Upper lobe of left lung (tissue), 6 donors: Measurements from ENCODE around the gene EPHB2. TPM values are rescaled to one million over a fixed set of nuclear protein-coding genes. Genes with fewer than 3 reads are reported as not detected.

Experiments
- ATAC-seq, 2 donors: fragments of 200-7000 bp; cut with Tn5 transposase; one replicate each; pipeline ENCODE4 v1.9.1; 2022; ENCODE audit warnings: mild to moderate bottlenecking in 2 of 2, moderate library complexity in 2 of 2; ENCODE audit not compliant: low FRiP score in 2 of 2
- DNase-seq, 2 donors: peaks; one replicate each; pipeline ENCODE4 v3.0.0-alpha.2; 2019 to 2020
- H3K27ac ChIP-seq, 4 donors: fragments of 200-600 bp; sonication (generic); one replicate each; pipeline ENCODE4 v1.5.1; 2016 to 2019
- H3K27me3 ChIP-seq, 4 donors: fragments of 200-600 bp; sonication (generic); one replicate each; pipeline ENCODE4 v1.5.1; 2017 to 2019
- H3K36me3 ChIP-seq, 4 donors: fragments of 200-600 bp; sonication (generic); one replicate each; pipeline ENCODE4 v1.5.1; 2016 to 2019
- H3K4me1 ChIP-seq, 4 donors: fragments of 200-600 bp; sonication (generic); one replicate each; pipeline ENCODE4 v1.5.1; 2018 to 2019
- H3K4me3 ChIP-seq, 4 donors: fragments of 200-600 bp; sonication (generic); one replicate each; pipeline ENCODE4 v1.5.1; 2017 to 2019; ENCODE audit warnings: mild to moderate bottlenecking in 2 of 4, moderate library complexity in 1 of 4
- H3K9me3 ChIP-seq, 4 donors: fragments of 200-600 bp; sonication (generic); one replicate each; pipeline ENCODE4 v1.5.1; 2018 to 2019
- EP300 ChIP-seq, 4 donors: sonication (generic); formaldehyde crosslinking; IDR thresholded peaks; one replicate each; pipeline ENCODE4 v1.5.1; 2017; ENCODE audit warnings: antibody characterized with exemption in 4 of 4, control low read depth in 2 of 4
- POLR2A ChIP-seq, 4 donors: fragments of 450-650 bp; IDR thresholded peaks; one replicate each; pipeline ENCODE4 v1.5.1; 2016 to 2017; ENCODE audit warnings: antibody characterized with exemption in 4 of 4, mild to moderate bottlenecking in 2 of 4
- POLR2AphosphoS5 ChIP-seq, 2 donors: sonication (generic); formaldehyde crosslinking; IDR thresholded peaks; one replicate each; pipeline ENCODE4 v1.5.1; 2017; ENCODE audit warnings: antibody characterized with exemption in 2 of 2
- WGBS, 2 donors: methylation state at CpG; one replicate each; pipeline ENCODE4 v1.1.5; 2017 to 2018; 5-methylcytosine and 5-hydroxymethylcytosine counted together
- total RNA-seq, 6 donors: library from RNA; depleted of rRNA in 4 of 6; stranded (reverse); fragments of >200 nt in 4 of 6; gene quantifications; one replicate each; pipeline versions ENCODE4 v1.1.0 to v1.2.1, GENCODE V29; 2016 to 2021
- TF ChIP-seq, protein P1 (sequence below), 6 experiments: fragments of 450-650 bp in 4 of 6; fragments of 200-600 bp in 2 of 6; sonication (generic) in 2 of 6; IDR thresholded peaks; one replicate each; pipeline ENCODE4 v1.5.1; 2016 to 2019; ENCODE audit warnings: antibody characterized with exemption in 6 of 6
- donor health status: DM: no; HTN: no; CAD: no; lungs with moderate emphysema.
- donor health status: DM: no; HTN: yes; CAD: no; lungs with severe emphysema.

The EPHB2 gene
- total RNA-seq, 6 donors from 2014 or later: 1.0 to 8.8 (median 5.6) TPM

DNA sequence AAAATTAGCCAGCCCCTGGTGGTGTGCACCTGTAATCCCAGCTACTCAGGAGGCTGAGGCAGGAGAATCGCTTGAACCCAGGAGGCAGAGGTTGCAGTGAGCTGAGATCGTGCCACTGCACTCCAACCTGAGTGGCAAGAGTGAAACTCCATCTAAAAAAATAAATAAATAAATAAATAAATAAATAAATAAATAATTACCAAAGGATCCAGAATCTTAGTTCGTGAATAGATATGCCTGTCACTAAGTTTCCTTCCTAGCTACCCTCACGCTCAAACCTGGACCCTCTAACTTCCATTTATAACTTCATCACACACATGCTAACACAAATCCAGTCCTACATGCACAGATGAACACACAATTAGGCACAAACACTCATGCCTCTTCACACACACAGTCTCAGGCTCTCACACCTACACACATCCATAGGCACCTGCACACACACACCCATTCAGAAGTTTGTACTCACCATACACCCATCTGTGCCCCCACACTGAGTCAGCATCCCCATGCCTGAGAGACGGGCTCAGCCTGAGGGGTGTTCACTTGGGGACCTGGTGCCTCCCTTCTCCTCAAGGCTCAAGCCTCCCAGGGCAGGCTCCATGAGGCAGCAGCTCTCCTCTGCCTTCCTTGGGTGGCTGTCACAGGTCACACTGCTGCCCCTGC, 200.5 kb downstream of the EPHB2 start:
- TF ChIP-seq EP300 (IDR thresholded peaks at IDR 0.05): no peak
- H3K9me3 ChIP-seq: no peaks in the 10 kb centered on the region
- H3K4me1 ChIP-seq: no peaks in the 10 kb centered on the region
- no peak overlapping the region for H3K4me3 ChIP-seq
- no peak overlapping the region for H3K27ac ChIP-seq
- DNase-seq: no peak
- WGBS, 2 donors: 89 to 93% methylated on average over 5 of the region's 5 CpGs
- ATAC-seq: no peak
- H3K36me3 ChIP-seq: no peaks in the 10 kb centered on the region
- no peaks in the 10 kb centered on the region for H3K27me3 ChIP-seq

DNA sequence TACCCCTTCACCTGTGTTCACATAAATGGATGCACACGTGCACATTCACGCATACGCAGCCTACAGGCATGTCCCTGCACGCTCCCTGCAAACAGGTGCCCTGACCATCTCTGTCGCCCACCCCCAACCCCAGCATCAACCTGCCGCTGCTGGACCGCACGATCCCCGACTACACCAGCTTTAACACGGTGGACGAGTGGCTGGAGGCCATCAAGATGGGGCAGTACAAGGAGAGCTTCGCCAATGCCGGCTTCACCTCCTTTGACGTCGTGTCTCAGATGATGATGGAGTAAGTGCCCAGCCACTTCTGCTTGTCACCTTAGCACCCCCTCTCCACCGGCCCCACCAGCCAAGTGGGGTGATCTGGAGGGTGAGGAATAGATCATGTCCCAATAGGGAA, 201.7 kb downstream of the EPHB2 start:
- no peaks in the 10 kb centered on the region for H3K36me3 ChIP-seq
- DNase-seq (no peak), ATAC-seq (no peak)
- WGBS, 2 donors: 85 to 88% methylated on average over 16 of the region's 16 CpGs
- H3K27ac ChIP-seq: no peak overlapping the region
- H3K27me3 ChIP-seq: no peaks in the 10 kb centered on the region
- H3K9me3 ChIP-seq: no peaks in the 10 kb centered on the region
- no peaks in the 10 kb centered on the region for H3K4me1 ChIP-seq
- no peak overlapping the region for H3K4me3 ChIP-seq
- TF ChIP-seq POLR2A (IDR thresholded peaks at IDR 0.05) (no peak), POLR2AphosphoS5 (IDR thresholded peaks at IDR 0.05) (no peak), EP300 (IDR thresholded peaks at IDR 0.05) (no peak)
- TF ChIP-seq, protein P1, sequence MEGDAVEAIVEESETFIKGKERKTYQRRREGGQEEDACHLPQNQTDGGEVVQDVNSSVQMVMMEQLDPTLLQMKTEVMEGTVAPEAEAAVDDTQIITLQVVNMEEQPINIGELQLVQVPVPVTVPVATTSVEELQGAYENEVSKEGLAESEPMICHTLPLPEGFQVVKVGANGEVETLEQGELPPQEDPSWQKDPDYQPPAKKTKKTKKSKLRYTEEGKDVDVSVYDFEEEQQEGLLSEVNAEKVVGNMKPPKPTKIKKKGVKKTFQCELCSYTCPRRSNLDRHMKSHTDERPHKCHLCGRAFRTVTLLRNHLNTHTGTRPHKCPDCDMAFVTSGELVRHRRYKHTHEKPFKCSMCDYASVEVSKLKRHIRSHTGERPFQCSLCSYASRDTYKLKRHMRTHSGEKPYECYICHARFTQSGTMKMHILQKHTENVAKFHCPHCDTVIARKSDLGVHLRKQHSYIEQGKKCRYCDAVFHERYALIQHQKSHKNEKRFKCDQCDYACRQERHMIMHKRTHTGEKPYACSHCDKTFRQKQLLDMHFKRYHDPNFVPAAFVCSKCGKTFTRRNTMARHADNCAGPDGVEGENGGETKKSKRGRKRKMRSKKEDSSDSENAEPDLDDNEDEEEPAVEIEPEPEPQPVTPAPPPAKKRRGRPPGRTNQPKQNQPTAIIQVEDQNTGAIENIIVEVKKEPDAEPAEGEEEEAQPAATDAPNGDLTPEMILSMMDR (IDR thresholded peaks at IDR 0.05): no peak

DNA sequence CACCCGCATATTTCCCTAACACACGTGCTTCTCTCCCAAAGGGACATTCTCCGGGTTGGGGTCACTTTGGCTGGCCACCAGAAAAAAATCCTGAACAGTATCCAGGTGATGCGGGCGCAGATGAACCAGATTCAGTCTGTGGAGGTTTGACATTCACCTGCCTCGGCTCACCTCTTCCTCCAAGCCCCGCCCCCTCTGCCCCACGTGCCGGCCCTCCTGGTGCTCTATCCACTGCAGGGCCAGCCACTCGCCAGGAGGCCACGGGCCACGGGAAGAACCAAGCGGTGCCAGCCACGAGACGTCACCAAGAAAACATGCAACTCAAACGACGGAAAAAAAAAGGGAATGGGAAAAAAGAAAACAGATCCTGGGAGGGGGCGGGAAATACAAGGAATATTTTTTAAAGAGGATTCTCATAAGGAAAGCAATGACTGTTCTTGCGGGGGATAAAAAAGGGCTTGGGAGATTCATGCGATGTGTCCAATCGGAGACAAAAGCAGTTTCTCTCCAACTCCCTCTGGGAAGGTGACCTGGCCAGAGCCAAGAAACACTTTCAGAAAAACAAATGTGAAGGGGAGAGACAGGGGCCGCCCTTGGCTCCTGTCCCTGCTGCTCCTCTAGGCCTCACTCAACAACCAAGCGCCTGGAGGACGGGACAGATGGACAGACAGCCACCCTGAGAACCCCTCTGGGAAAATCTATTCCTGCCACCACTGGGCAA, 202.9 kb downstream of the EPHB2 start:
- Histone ChIP-seq H3K4me1 (no peaks in the 10 kb centered on the region), H3K36me3 (no peaks in the 10 kb centered on the region), H3K9me3 (no peaks in the 10 kb centered on the region), H3K27me3 (no peaks in the 10 kb centered on the region), H3K4me3 (no peak overlapping the region), H3K27ac (no peak overlapping the region)
- ATAC-seq (no peak), DNase-seq (peak in 1 of 2 donors; percentile 69)
- WGBS, 2 donors: 80 to 83% methylated on average over 22 to 24 of the region's 24 CpGs
- no peak for TF ChIP-seq POLR2A (IDR thresholded peaks at IDR 0.05)
- TF ChIP-seq, protein P1 (IDR thresholded peaks at IDR 0.05): no peak
- TF ChIP-seq POLR2AphosphoS5 (IDR thresholded peaks at IDR 0.05): no peak
- TF ChIP-seq EP300 (IDR thresholded peaks at IDR 0.05): no peak

DNA sequence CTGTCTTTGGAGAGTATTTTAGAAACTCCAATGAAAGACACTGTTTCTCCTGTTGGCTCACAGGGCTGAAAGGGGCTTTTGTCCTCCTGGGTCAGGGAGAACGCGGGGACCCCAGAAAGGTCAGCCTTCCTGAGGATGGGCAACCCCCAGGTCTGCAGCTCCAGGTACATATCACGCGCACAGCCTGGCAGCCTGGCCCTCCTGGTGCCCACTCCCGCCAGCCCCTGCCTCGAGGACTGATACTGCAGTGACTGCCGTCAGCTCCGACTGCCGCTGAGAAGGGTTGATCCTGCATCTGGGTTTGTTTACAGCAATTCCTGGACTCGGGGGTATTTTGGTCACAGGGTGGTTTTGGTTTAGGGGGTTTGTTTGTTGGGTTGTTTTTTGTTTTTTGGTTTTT, 203.5 kb downstream of the EPHB2 start:
- DNase-seq (peak in 1 of 2 donors; percentile 66), ATAC-seq (no peak)
- Histone ChIP-seq H3K4me3 (no peak overlapping the region), H3K27ac (no peak overlapping the region), H3K36me3 (no peaks in the 10 kb centered on the region), H3K9me3 (no peaks in the 10 kb centered on the region), H3K27me3 (no peaks in the 10 kb centered on the region), H3K4me1 (no peaks in the 10 kb centered on the region)
- 84 to 87% methylated on average over 10 of the region's 10 CpGs for WGBS, 2 donors
- TF ChIP-seq POLR2A (IDR thresholded peaks at IDR 0.05): no peak
- TF ChIP-seq POLR2AphosphoS5 (IDR thresholded peaks at IDR 0.05): no peak
- TF ChIP-seq EP300 (IDR thresholded peaks at IDR 0.05): no peak
- TF ChIP-seq, protein P1 (IDR thresholded peaks at IDR 0.05): no peak

DNA sequence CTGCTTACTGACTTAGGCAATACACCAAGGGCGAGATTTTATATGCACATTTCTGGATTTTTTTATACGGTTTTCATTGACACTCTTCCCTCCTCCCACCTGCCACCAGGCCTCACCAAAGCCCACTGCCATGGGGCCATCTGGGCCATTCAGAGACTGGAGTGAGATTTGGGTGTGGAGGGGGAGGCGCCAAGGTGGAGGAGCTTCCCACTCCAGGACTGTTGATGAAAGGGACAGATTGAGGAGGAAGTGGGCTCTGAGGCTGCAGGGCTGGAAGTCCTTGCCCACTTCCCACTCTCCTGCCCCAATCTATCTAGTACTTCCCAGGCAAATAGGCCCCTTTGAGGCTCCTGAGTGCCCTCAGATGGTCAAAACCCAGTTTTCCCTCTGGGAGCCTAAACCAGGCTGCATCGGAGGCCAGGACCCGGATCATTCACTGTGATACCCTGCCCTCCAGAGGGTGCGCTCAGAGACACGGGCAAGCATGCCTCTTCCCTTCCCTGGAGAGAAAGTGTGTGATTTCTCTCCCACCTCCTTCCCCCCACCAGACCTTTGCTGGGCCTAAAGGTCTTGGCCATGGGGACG, 204.1 kb downstream of the EPHB2 start:
- Histone ChIP-seq H3K27ac (no peak overlapping the region), H3K4me3 (no peak overlapping the region), H3K27me3 (no peaks in the 10 kb centered on the region), H3K4me1 (no peaks in the 10 kb centered on the region), H3K36me3 (no peaks in the 10 kb centered on the region), H3K9me3 (no peaks in the 10 kb centered on the region)
- DNase-seq: no peak
- TF ChIP-seq POLR2AphosphoS5 (IDR thresholded peaks at IDR 0.05) (no peak), EP300 (IDR thresholded peaks at IDR 0.05) (no peak), POLR2A (IDR thresholded peaks at IDR 0.05) (no peak)
- TF ChIP-seq, protein P1 (IDR thresholded peaks at IDR 0.05): no peak
- 77 to 86% methylated on average over 8 of the region's 8 CpGs for WGBS, 2 donors
- ATAC-seq: no peak
